HCT116 (cell line): ENCODE measurements around the gene ORAI2. TPM values are rescaled to one million over a fixed set of nuclear protein-coding genes. Genes with fewer than 3 reads are reported as not detected.
A peak's percentile ranks its signal among the peaks of the same experiment; 100 is the strongest.

ENCODE experiments used
- ATAC-seq: fragments of 200-7000 bp; cut with Tn5 transposase; 2 replicates; pipeline ENCODE4 v1.9.1; 2020; ENCODE audit warnings: mild to moderate bottlenecking, moderate library complexity
- BruUV-seq: library from RNA; stranded (reverse); fragments of 400-500 nt; replicated peaks from 2 replicates; lab custom pipeline; 2021; lab: Mats Ljungman, UMichigan
- CTCF ChIA-PET: fragments of 300-600 bp; sonication (Branson Sonifier 250); formaldehyde crosslinking; loops from one replicate; lab custom pipeline; 2021; ENCODE audit warnings: antibody characterized with exemption; lab: Charles Lee
- POLR2A ChIA-PET: fragments of 300-600, 350-600 bp; sonication (Branson Sonifier 250); formaldehyde crosslinking; loops from one replicate; lab custom pipeline; 2021; ENCODE audit warnings: antibody characterized with exemption; lab: Charles Lee
- RAD21 ChIA-PET, 2 experiments: fragments of 300-600 bp; sonication (Branson Sonifier 250); formaldehyde crosslinking; loops; one replicate each; lab custom pipeline; 2023; ENCODE audit warnings: low total read pairs in 2 of 2; ENCODE audit not compliant: uncharacterized antibody in 2 of 2, unreplicated experiment in 2 of 2, low non-redundant PET in 1 of 2; lab: Charles Lee
- DNase-seq: peaks from one replicate; pipeline ENCODE4 v3.0.0-alpha.2; 2010; ENCODE audit warnings: low read depth, low spot score
- H2AFZ ChIP-seq: fragments of 200-600 bp; shearing (Covaris generic), sonication (generic); 2 replicates; pipeline ENCODE4 v1.6.1; 2017; ENCODE audit warnings: low read depth, mixed run types, mixed read lengths, antibody characterized with exemption, low read length; ENCODE audit not compliant: poor library complexity, severe bottlenecking
- H3K27ac ChIP-seq: 2 replicates; pipeline ENCODE4 v1.5.1; 2012; ENCODE audit warnings: low read depth, low read length
- H3K27me3 ChIP-seq: fragments of 200-600 bp; sonication (generic); 2 replicates; pipeline ENCODE4 v1.6.1; 2016; ENCODE audit warnings: mixed run types, low read length, mixed read lengths; ENCODE audit not compliant: insufficient read depth
- H3K36me3 ChIP-seq, 2 experiments: fragments of 200-500 bp in 1 of 2; fragments of 200-600 bp in 1 of 2; sonication (Bioruptor generic) in 1 of 2; sonication (generic) in 1 of 2; 2 replicates each; pipeline versions ENCODE4 v1.5.1 to v1.6.1; 2014 to 2016; ENCODE audit warnings: low read length in 2 of 2, inconsistent platforms in 1 of 2, mixed read lengths in 1 of 2, mixed run types in 1 of 2; ENCODE audit not compliant: insufficient read depth in 2 of 2, control insufficient read depth in 1 of 2
- H3K4me1 ChIP-seq, 2 experiments: fragments of 200-600 bp in 1 of 2; sonication (generic) in 1 of 2; 2 replicates each; pipeline versions ENCODE4 v1.5.1 to v1.6.1; 2012 to 2017; ENCODE audit warnings: low read length in 2 of 2, inconsistent platforms in 1 of 2, mild to moderate bottlenecking in 1 of 2, mixed read lengths in 1 of 2, mixed run types in 1 of 2, moderate library complexity in 1 of 2; ENCODE audit not compliant: insufficient read depth in 2 of 2, control insufficient read depth in 1 of 2
- H3K4me2 ChIP-seq: fragments of 200-600 bp; sonication (generic); 2 replicates; pipeline ENCODE4 v1.6.1; 2017; ENCODE audit warnings: mixed run types, low read length, mixed read lengths
- H3K4me3 ChIP-seq, 2 experiments: fragments of 200-600 bp in 1 of 2; sonication (generic) in 1 of 2; replicated peaks in 1 of 2; 2 replicates each; pipeline ENCODE4 v1.5.1; 2011 to 2016; ENCODE audit warnings: low read length in 2 of 2, control low read depth in 1 of 2, low read depth in 1 of 2, mild to moderate bottlenecking in 1 of 2, mixed read lengths in 1 of 2, mixed run types in 1 of 2
- H3K79me2 ChIP-seq: fragments of 200-600 bp; sonication (generic); 2 replicates; pipeline ENCODE4 v1.6.1; 2017; ENCODE audit warnings: mild to moderate bottlenecking, mixed run types, low read length, moderate library complexity, mixed read lengths; ENCODE audit not compliant: insufficient read depth
- H3K9ac ChIP-seq: fragments of 200-600 bp; sonication (generic); 2 replicates; pipeline ENCODE4 v1.6.1; 2016; ENCODE audit warnings: low read length, mixed read lengths
- H3K9me2 ChIP-seq: fragments of 200-600 bp; sonication (generic), shearing (Covaris generic); 2 replicates; pipeline ENCODE4 v1.6.1; 2017; ENCODE audit warnings: mixed run types, mild to moderate bottlenecking, moderate library complexity; ENCODE audit not compliant: insufficient read depth
- H3K9me3 ChIP-seq, 2 experiments: fragments of 200-500 bp in 1 of 2; fragments of 200-600 bp in 1 of 2; sonication (Bioruptor generic) in 1 of 2; sonication (generic) in 1 of 2; 2 replicates each; pipeline ENCODE4 v1.6.1; 2014 to 2017; ENCODE audit warnings: low read length in 2 of 2, mixed read lengths in 2 of 2, inconsistent platforms in 1 of 2, low read depth in 1 of 2, mild to moderate bottlenecking in 1 of 2, mixed run types in 1 of 2, moderate library complexity in 1 of 2; ENCODE audit not compliant: control insufficient read depth in 1 of 2, insufficient read depth in 1 of 2
- H4K20me1 ChIP-seq: fragments of 200-600 bp; sonication (generic), shearing (Covaris generic); 2 replicates; pipeline ENCODE4 v1.6.1; 2017; ENCODE audit warnings: mixed run types, mild to moderate bottlenecking, moderate library complexity; ENCODE audit not compliant: insufficient read depth
- CEBPB ChIP-seq: IDR thresholded peaks from 2 replicates; pipeline ENCODE4 v1.6.1; 2012; ENCODE audit warnings: low read depth
- EGR1 ChIP-seq: IDR thresholded peaks from 2 replicates; pipeline ENCODE4 v1.6.1; 2012; ENCODE audit warnings: low read depth
- ELF1 ChIP-seq: IDR thresholded peaks from 2 replicates; pipeline ENCODE4 v1.6.1; 2012; ENCODE audit warnings: low read depth, borderline replicate concordance
- EZH2 ChIP-seq: fragments of 200-600 bp; sonication (generic); IDR thresholded peaks from 2 replicates; pipeline ENCODE4 v1.6.1; 2017; ENCODE audit warnings: antibody characterized with exemption, mixed run types
- JUND ChIP-seq: IDR thresholded peaks from 2 replicates; pipeline ENCODE4 v1.6.1; 2012
- POLR2A ChIP-seq: IDR thresholded peaks from 2 replicates; pipeline ENCODE4 v1.7.0; 2011; ENCODE audit warnings: borderline replicate concordance; ENCODE audit not compliant: insufficient read depth, insufficient read length; ENCODE audit errors: extremely low read depth
- POLR2AphosphoS5 ChIP-seq: IDR thresholded peaks from 2 replicates; pipeline ENCODE4 v1.6.1; 2011; ENCODE audit warnings: mild to moderate bottlenecking, low read depth, low read length, moderate library complexity
- RAD21 ChIP-seq: IDR thresholded peaks from 2 replicates; pipeline ENCODE4 v1.6.1; 2012; ENCODE audit warnings: low read depth, mild to moderate bottlenecking
- SIN3A ChIP-seq: IDR thresholded peaks from 2 replicates; pipeline ENCODE4 v1.6.1; 2012; ENCODE audit warnings: low read depth
- SP1 ChIP-seq: IDR thresholded peaks from 2 replicates; pipeline ENCODE4 v1.6.1; 2012; ENCODE audit warnings: low read depth
- SRF ChIP-seq: IDR thresholded peaks from 2 replicates; pipeline ENCODE4 v1.6.1; 2012; ENCODE audit warnings: low read depth
- TCF7L2 ChIP-seq: IDR thresholded peaks from 2 replicates; pipeline ENCODE4 v1.7.0; 2011; ENCODE audit warnings: borderline replicate concordance, inconsistent platforms; ENCODE audit not compliant: insufficient read depth, insufficient read length; ENCODE audit errors: extremely low read depth
- YY1 ChIP-seq: IDR thresholded peaks from 2 replicates; pipeline ENCODE4 v1.6.1; 2011; ENCODE audit warnings: low read length, low read depth, moderate library complexity, mild to moderate bottlenecking; ENCODE audit not compliant: insufficient replicate concordance; ENCODE audit errors: extremely low read depth
- ZFX ChIP-seq: fragments of 450-650 bp; IDR thresholded peaks from 2 replicates; pipeline ENCODE4 v1.6.1; 2017
- intact Hi-C: fragments of 100-400 bp; cut with micrococcal nuclease; formaldehyde crosslinking; loops from 2 replicates; pipeline ENCODE4 v1.10.0; 2022
- total RNA-seq: library from RNA; stranded (reverse); gene quantifications from one replicate; pipeline ENCODE4 v1.2.1, GENCODE V29; 2021; ENCODE audit not compliant: unreplicated experiment
- TF ChIP-seq, protein P1 (sequence below): IDR thresholded peaks from 2 replicates; pipeline ENCODE4 v1.6.1; 2012; ENCODE audit warnings: low read depth
- TF ChIP-seq, protein P2 (sequence below): IDR thresholded peaks from 2 replicates; pipeline ENCODE4 v1.6.1; 2012

Gene ORAI2
- total RNA-seq, 1 experiment from 2014 or later, result 13.2 TPM

DNA sequence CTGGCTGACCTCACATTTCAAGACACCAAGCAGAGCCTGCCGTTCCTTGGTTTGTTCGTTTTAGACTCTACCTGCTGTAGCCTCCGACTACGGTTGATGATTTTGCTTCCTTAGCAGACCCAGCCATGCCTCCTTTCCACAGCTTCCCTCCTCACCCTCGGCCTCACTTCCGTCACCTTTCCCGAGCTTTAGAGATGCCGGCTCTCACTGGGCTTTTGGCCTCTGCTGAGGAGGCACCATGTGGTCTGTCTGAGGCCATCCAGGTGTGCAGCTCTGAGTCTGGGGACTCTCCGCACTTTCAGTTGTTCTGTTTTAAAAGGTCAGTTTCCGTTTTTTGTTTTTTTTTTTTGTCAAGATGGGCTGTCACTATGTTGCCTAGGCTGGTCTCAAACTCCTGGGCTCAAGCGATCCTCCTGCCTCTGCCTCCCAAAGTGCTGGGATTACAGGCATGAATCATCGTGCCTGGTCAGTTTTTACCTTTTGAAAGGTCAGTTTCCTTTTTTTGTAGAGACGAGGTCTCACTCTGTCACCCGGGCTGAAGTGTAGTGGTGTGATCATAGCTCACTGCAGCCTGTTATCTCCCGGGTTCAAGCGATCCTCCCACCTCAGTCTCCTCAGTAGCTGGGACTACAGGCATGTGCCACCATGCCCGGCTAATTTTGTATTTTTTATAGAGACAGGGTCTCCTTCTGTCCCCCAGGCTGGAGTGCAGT lies 11.7 kb downstream of the ORAI2 start:
- peak overlapping the region; percentile 6; the same call in 1 of the 2 replicates for H3K4me2 ChIP-seq
- no peaks in the 10 kb centered on the region for H4K20me1 ChIP-seq
- intact Hi-C loops, result no loop called here
- TF ChIP-seq ZFX (no peak), RAD21 (no peak), TCF7L2 (no peak), POLR2A (no peak), EZH2 (no peak), EGR1 (no peak), POLR2AphosphoS5 (no peak), ELF1 (no peak), YY1 (no peak), SP1 (no peak), SIN3A (no peak), SRF (no peak), JUND (no peak), CEBPB (no peak)
- TF ChIP-seq, protein P1, sequence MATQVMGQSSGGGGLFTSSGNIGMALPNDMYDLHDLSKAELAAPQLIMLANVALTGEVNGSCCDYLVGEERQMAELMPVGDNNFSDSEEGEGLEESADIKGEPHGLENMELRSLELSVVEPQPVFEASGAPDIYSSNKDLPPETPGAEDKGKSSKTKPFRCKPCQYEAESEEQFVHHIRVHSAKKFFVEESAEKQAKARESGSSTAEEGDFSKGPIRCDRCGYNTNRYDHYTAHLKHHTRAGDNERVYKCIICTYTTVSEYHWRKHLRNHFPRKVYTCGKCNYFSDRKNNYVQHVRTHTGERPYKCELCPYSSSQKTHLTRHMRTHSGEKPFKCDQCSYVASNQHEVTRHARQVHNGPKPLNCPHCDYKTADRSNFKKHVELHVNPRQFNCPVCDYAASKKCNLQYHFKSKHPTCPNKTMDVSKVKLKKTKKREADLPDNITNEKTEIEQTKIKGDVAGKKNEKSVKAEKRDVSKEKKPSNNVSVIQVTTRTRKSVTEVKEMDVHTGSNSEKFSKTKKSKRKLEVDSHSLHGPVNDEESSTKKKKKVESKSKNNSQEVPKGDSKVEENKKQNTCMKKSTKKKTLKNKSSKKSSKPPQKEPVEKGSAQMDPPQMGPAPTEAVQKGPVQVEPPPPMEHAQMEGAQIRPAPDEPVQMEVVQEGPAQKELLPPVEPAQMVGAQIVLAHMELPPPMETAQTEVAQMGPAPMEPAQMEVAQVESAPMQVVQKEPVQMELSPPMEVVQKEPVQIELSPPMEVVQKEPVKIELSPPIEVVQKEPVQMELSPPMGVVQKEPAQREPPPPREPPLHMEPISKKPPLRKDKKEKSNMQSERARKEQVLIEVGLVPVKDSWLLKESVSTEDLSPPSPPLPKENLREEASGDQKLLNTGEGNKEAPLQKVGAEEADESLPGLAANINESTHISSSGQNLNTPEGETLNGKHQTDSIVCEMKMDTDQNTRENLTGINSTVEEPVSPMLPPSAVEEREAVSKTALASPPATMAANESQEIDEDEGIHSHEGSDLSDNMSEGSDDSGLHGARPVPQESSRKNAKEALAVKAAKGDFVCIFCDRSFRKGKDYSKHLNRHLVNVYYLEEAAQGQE, result no peak
- TF ChIP-seq, protein P2, sequence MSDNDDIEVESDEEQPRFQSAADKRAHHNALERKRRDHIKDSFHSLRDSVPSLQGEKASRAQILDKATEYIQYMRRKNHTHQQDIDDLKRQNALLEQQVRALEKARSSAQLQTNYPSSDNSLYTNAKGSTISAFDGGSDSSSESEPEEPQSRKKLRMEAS, result no peak
- ChIA-PET CTCF (no interaction called here), POLR2A (no interaction called here), RAD21 (no interaction called here)
- H3K27ac ChIP-seq, result no peak overlapping the region
- H2AFZ ChIP-seq, result no peak overlapping the region
- no peaks in the 10 kb centered on the region for H3K27me3 ChIP-seq
- no peaks in the 10 kb centered on the region for H3K9me2 ChIP-seq
- H3K4me3 ChIP-seq, result no peak overlapping the region
- no peaks in the 10 kb centered on the region for H3K9me3 ChIP-seq
- no peaks in the 10 kb centered on the region; a peak in 1 of 4 replicates for H3K36me3 ChIP-seq
- peaks cover 15 to 39% of the 10 kb centered on the region in 2 experiments for H3K4me1 ChIP-seq
- no peak for ATAC-seq
- no TSS peak for BruUV-seq
- H3K9ac ChIP-seq, result no peak overlapping the region
- DNase-seq, result no peak
- no peaks in the 10 kb centered on the region for H3K79me2 ChIP-seq
